ENCODE data around the gene SSH3. TPM values are rescaled to one million over a fixed set of nuclear protein-coding genes. Genes with fewer than 3 reads are reported as not detected.
A peak's percentile ranks its signal among the peaks of the same experiment; 100 is the strongest.

The SSH3 gene
- total RNA-seq, 1 experiment from 2014 or later, result 57.8 TPM

DNA sequence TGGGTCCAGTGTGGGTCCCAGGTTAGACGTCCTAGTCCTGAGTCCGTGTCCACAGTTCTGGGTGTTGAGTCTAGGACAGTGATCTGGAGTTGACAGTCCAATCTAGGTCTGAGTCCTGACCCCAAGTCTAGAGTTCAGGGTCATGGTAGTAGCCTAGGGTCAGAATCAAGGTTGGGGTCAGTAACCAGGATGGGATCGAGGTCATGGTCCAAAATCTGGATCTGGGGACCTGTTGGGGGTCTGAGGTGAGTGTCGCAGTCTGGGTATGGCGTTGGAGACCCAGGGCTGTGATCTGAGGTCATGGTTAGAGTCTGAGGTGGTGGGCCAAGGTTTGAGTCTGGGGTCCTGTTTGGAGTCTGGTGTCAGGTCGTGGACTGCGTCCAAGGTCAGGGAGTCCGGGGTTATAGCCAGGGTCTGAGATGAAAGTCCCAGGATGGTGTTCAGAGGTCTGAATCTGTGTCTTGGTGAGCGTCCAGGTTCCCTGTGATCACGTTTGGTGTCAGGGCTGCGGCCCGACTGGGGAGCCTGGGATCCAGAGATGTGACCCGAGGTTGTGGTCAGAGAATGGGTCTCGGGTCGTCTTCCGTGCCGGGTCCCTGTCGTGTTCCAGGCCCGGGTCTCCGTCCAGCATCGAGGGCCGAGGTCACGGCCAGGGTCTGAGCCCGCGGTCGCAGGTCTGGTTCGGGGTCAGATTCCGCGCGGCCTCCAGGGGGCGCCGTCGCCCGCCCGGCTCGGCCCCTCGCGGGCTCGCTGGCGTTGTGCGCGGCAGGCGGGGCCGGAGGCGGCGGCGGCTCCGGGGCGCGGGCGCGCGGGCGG is 37.5 kb upstream of the SSH3 start:
- Histone ChIP-seq H3K79me2 (ENCODE audit: insufficient read depth, low read length) (peaks cover 43% of the 10 kb centered on the region), H4K20me1 (ENCODE audit: insufficient read depth) (no peaks in the 10 kb centered on the region), H3K27ac (ENCODE audit: low read depth, low read length) (peak overlapping the region; percentile 84; the same call in 1 of the 2 replicates), H3K4me3 (replicated peaks in 1 of 2; ENCODE audit: low read depth in 1 of 2, low read length in 2 of 2) (peak overlapping the region; percentile 22 to 47), H3K9ac (ENCODE audit: low read length) (peak overlapping the region; percentile 46; the same call in 1 of the 2 replicates), H3K4me1 (ENCODE audit: control insufficient read depth in 1 of 2, insufficient read depth in 2 of 2, low read length in 2 of 2) (peaks cover 14 to 43% of the 10 kb centered on the region in 2 experiments; a peak in 3 of 4 replicates), H3K27me3 (ENCODE audit: insufficient read depth, low read length) (no peaks in the 10 kb centered on the region), H3K9me3 (ENCODE audit: control insufficient read depth in 1 of 2, insufficient read depth in 1 of 2, low read depth in 1 of 2, low read length in 2 of 2) (no peaks in the 10 kb centered on the region), H3K36me3 (ENCODE audit: control insufficient read depth in 1 of 2, insufficient read depth in 2 of 2, low read length in 2 of 2) (peaks cover 2 to 15% of the 10 kb centered on the region in 2 experiments; a peak in 1 of 4 replicates), H2AFZ (ENCODE audit: low read depth, low read length, poor library complexity, severe bottlenecking) (no peak overlapping the region), H3K9me2 (ENCODE audit: insufficient read depth) (no peaks in the 10 kb centered on the region), H3K4me2 (ENCODE audit: low read length) (peak overlapping the region; percentile 74)
- CTCF ChIA-PET, result interaction anchor here (0.6 to 1.7 kb wide), 4 partner anchors 12 to 116 kb away, joined by 4 to 10 read pairs (median 5); no protein-coding TSS in a partner anchor
- intact Hi-C loops (cut with micrococcal nuclease), result loop anchor here (1.0 kb wide), 1 partner anchor 51 kb away; no protein-coding TSS in a partner anchor
- no peak for TF ChIP-seq SIN3A (IDR thresholded peaks at IDR 0.05; ENCODE audit: low read depth)
- TF ChIP-seq, protein P1, sequence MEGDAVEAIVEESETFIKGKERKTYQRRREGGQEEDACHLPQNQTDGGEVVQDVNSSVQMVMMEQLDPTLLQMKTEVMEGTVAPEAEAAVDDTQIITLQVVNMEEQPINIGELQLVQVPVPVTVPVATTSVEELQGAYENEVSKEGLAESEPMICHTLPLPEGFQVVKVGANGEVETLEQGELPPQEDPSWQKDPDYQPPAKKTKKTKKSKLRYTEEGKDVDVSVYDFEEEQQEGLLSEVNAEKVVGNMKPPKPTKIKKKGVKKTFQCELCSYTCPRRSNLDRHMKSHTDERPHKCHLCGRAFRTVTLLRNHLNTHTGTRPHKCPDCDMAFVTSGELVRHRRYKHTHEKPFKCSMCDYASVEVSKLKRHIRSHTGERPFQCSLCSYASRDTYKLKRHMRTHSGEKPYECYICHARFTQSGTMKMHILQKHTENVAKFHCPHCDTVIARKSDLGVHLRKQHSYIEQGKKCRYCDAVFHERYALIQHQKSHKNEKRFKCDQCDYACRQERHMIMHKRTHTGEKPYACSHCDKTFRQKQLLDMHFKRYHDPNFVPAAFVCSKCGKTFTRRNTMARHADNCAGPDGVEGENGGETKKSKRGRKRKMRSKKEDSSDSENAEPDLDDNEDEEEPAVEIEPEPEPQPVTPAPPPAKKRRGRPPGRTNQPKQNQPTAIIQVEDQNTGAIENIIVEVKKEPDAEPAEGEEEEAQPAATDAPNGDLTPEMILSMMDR (IDR thresholded peaks at IDR 0.05 in 2 of 3, conservative IDR thresholded peaks at IDR 0.05 in 1 of 3; ENCODE audit: borderline replicate concordance in 1 of 3, insufficient read depth in 1 of 3, low read depth in 2 of 3, low read length in 2 of 3), result peak in 2 of 3 experiments; percentile 59 to 68; a peak in 4 of 6 replicates
- TF ChIP-seq JUND (IDR thresholded peaks at IDR 0.05), result no peak
- TF ChIP-seq, protein P2, sequence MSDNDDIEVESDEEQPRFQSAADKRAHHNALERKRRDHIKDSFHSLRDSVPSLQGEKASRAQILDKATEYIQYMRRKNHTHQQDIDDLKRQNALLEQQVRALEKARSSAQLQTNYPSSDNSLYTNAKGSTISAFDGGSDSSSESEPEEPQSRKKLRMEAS (IDR thresholded peaks at IDR 0.05), result no peak
- TF ChIP-seq, protein P3, sequence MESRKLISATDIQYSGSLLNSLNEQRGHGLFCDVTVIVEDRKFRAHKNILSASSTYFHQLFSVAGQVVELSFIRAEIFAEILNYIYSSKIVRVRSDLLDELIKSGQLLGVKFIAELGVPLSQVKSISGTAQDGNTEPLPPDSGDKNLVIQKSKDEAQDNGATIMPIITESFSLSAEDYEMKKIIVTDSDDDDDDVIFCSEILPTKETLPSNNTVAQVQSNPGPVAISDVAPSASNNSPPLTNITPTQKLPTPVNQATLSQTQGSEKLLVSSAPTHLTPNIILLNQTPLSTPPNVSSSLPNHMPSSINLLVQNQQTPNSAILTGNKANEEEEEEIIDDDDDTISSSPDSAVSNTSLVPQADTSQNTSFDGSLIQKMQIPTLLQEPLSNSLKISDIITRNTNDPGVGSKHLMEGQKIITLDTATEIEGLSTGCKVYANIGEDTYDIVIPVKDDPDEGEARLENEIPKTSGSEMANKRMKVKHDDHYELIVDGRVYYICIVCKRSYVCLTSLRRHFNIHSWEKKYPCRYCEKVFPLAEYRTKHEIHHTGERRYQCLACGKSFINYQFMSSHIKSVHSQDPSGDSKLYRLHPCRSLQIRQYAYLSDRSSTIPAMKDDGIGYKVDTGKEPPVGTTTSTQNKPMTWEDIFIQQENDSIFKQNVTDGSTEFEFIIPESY (IDR thresholded peaks at IDR 0.05; ENCODE audit: extremely low read depth, insufficient replicate concordance, low read length), result no peak
- TF ChIP-seq SP1 (IDR thresholded peaks at IDR 0.05; ENCODE audit: low read depth), result no peak
- TF ChIP-seq YY1 (IDR thresholded peaks at IDR 0.05; ENCODE audit: extremely low read depth, insufficient replicate concordance, low read depth, low read length), result peak; percentile 24
- no peak for TF ChIP-seq ELF1 (IDR thresholded peaks at IDR 0.05; ENCODE audit: borderline replicate concordance, low read depth)
- ATAC-seq (peak; percentile 76), DNase-seq (ENCODE audit: low read depth, low spot score) (no peak)
- BruUV-seq (replicated peaks), result no TSS peak
- RAD21 ChIA-PET (ENCODE audit: low non-redundant PET in 1 of 2, low total read pairs in 2 of 2, uncharacterized antibody in 2 of 2, unreplicated experiment in 2 of 2), result no interaction called here
- POLR2A ChIA-PET, result interaction anchor here (1.8 kb wide), 1 partner anchor 51 kb away, joined by 5 read pairs; no protein-coding TSS in a partner anchor

All from HCT116 (cell line).